H1 (cell line): ENCODE results near the gene SCN2A. TPM values are rescaled to one million over a fixed set of nuclear protein-coding genes. Genes with fewer than 3 reads are reported as not detected.

ENCODE experiments used
- CTCF ChIA-PET: fragments of 300-600 bp; sonication (Branson Sonifier 250); formaldehyde crosslinking; loops from one replicate; lab custom pipeline; 2021; ENCODE audit not compliant: partially characterized antibody; lab: Charles Lee
- POLR2A ChIA-PET: fragments of 300-600 bp; sonication (Branson Sonifier 250); formaldehyde crosslinking; loops from one replicate; lab custom pipeline; 2021; ENCODE audit warnings: inconsistent platforms; ENCODE audit not compliant: partially characterized antibody; lab: Charles Lee
- DNase-seq, 2 experiments: peaks; one replicate each; pipeline versions ENCODE4 v3.0.0 to v3.0.0-alpha.2; 2010 to 2022; ENCODE audit warnings: low spot score in 2 of 2, low read depth in 1 of 2, mixed read lengths in 1 of 2
- FAIRE-seq: peaks from 2 replicates; lab custom pipeline; 2011; peaks lifted over from hg19 to GRCh38; lab: Jason Lieb, UNC
- H2AFZ ChIP-seq: 2 replicates; pipeline ENCODE4 v1.8.1; 2012; ENCODE audit warnings: low read length, inconsistent platforms
- H2AK5ac ChIP-seq: 2 replicates; pipeline ENCODE4 v1.6.1; 2013; ENCODE audit warnings: low read depth, low read length
- H2BK120ac ChIP-seq: replicated peaks from 2 replicates; pipeline ENCODE3; 2013; ENCODE audit warnings: low read depth, low read length, inconsistent platforms
- H2BK12ac ChIP-seq: 2 replicates; pipeline ENCODE4 v1.6.1; 2013; ENCODE audit warnings: low read depth, low read length
- H2BK15ac ChIP-seq: 2 replicates; pipeline ENCODE4 v1.6.1; 2013; ENCODE audit warnings: low read length
- H2BK20ac ChIP-seq: 2 replicates; pipeline ENCODE4 v1.6.1; 2013; ENCODE audit warnings: low read length
- H2BK5ac ChIP-seq: 2 replicates; pipeline ENCODE4 v1.6.1; 2013; ENCODE audit warnings: low read depth, low read length
- H3K14ac ChIP-seq: 2 replicates; pipeline ENCODE4 v1.6.1; 2013; ENCODE audit warnings: inconsistent platforms; ENCODE audit not compliant: insufficient read length
- H3K18ac ChIP-seq: 2 replicates; pipeline ENCODE4 v1.6.1; 2013; ENCODE audit warnings: low read length; ENCODE audit errors: extremely low read depth
- H3K23ac ChIP-seq: 2 replicates; pipeline ENCODE4 v1.6.1; 2013; ENCODE audit warnings: inconsistent platforms; ENCODE audit not compliant: insufficient read length
- H3K23me2 ChIP-seq: 2 replicates; pipeline ENCODE4 v1.6.1; 2013; ENCODE audit warnings: low read depth, low read length
- H3K27ac ChIP-seq: 2 replicates; pipeline ENCODE4 v1.6.1; 2011; ENCODE audit warnings: low read depth, low read length, inconsistent platforms
- H3K27me3 ChIP-seq, 4 experiments: replicated peaks in 1 of 4; 1 replicate in 1 of 4; 2 replicates in 3 of 4; pipeline versions ENCODE4 v1.6.1 to v1.8.1; 2011 to 2013; ENCODE audit warnings: low read length in 3 of 4, mild to moderate bottlenecking in 3 of 4, inconsistent platforms in 2 of 4, mixed read lengths in 2 of 4, moderate library complexity in 1 of 4; ENCODE audit not compliant: control insufficient read depth in 3 of 4, insufficient read depth in 3 of 4; ENCODE audit errors: extremely low read depth in 1 of 4
- H3K36me3 ChIP-seq, 4 experiments: 2 replicates each; pipeline versions ENCODE4 v1.6.1 to v1.8.1; 2011 to 2013; ENCODE audit warnings: mild to moderate bottlenecking in 4 of 4, low read length in 3 of 4, moderate library complexity in 2 of 4, control low read depth in 1 of 4, inconsistent platforms in 1 of 4; ENCODE audit not compliant: insufficient read depth in 4 of 4, control insufficient read depth in 2 of 4
- H3K4ac ChIP-seq: replicated peaks from 2 replicates; pipeline ENCODE3; 2013; ENCODE audit warnings: low read length, low read depth, mixed read lengths, inconsistent platforms; ENCODE audit not compliant: insufficient read length
- H3K4me1 ChIP-seq, 4 experiments: replicated peaks in 1 of 4; 1 replicate in 1 of 4; 2 replicates in 3 of 4; pipeline versions ENCODE4 v1.6.1 to v1.8.1; 2011 to 2013; ENCODE audit warnings: low read length in 3 of 4, inconsistent platforms in 2 of 4, mixed read lengths in 1 of 4; ENCODE audit not compliant: insufficient read depth in 4 of 4, control insufficient read depth in 3 of 4
- H3K4me2 ChIP-seq, 2 experiments: 2 replicates each; pipeline versions ENCODE4 v1.6.1 to v1.8.1; 2011 to 2013; ENCODE audit warnings: low read depth in 2 of 2, low read length in 2 of 2, control low read depth in 1 of 2, inconsistent platforms in 1 of 2, mild to moderate bottlenecking in 1 of 2; ENCODE audit not compliant: insufficient read depth in 1 of 2
- H3K4me3 ChIP-seq, 4 experiments: fragments of 200-600, 300-600 bp in 1 of 4; sonication (generic), shearing (Covaris generic), sonication (Bioruptor Twin) in 1 of 4; 2 replicates each; pipeline versions ENCODE4 v1.5.1 to v1.8.1; 2011 to 2016; ENCODE audit warnings: low read length in 4 of 4, low read depth in 3 of 4, control low read depth in 2 of 4, inconsistent platforms in 2 of 4, mild to moderate bottlenecking in 2 of 4, mixed read lengths in 1 of 4, moderate library complexity in 1 of 4; ENCODE audit not compliant: insufficient read depth in 2 of 4; ENCODE audit errors: extremely low read depth in 1 of 4
- H3K56ac ChIP-seq: replicated peaks from 2 replicates; pipeline ENCODE3; 2013; ENCODE audit warnings: low read depth, mild to moderate bottlenecking, mixed read lengths, low read length, inconsistent platforms; ENCODE audit not compliant: insufficient read length
- H3K79me1 ChIP-seq: 2 replicates; pipeline ENCODE4 v1.6.1; 2013; ENCODE audit warnings: low read depth, low read length, control low read depth
- H3K79me2 ChIP-seq, 2 experiments: 2 replicates each; pipeline versions ENCODE4 v1.6.1 to v1.8.1; 2012 to 2013; ENCODE audit warnings: low read length in 2 of 2, mild to moderate bottlenecking in 2 of 2, inconsistent platforms in 1 of 2; ENCODE audit not compliant: insufficient read depth in 2 of 2, control insufficient read depth in 1 of 2
- H3K9ac ChIP-seq, 4 experiments: replicated peaks in 1 of 4; 1 replicate in 1 of 4; 2 replicates in 3 of 4; pipeline versions ENCODE4 v1.6.1 to v1.8.1; 2011 to 2013; ENCODE audit warnings: low read depth in 3 of 4, low read length in 3 of 4, control low read depth in 2 of 4, mild to moderate bottlenecking in 2 of 4, moderate library complexity in 2 of 4, inconsistent platforms in 1 of 4; ENCODE audit errors: extremely low read depth in 1 of 4
- H3K9me3 ChIP-seq, 2 experiments: 2 replicates each; pipeline versions ENCODE4 v1.6.1 to v1.8.1; 2012 to 2013; ENCODE audit warnings: mild to moderate bottlenecking in 2 of 2, moderate library complexity in 2 of 2, control low read depth in 1 of 2, inconsistent platforms in 1 of 2, low read depth in 1 of 2, low read length in 1 of 2, mixed read lengths in 1 of 2; ENCODE audit not compliant: insufficient read depth in 2 of 2
- H4K20me1 ChIP-seq, 2 experiments: replicated peaks in 1 of 2; 2 replicates each; pipeline versions ENCODE3 to v1.8.1; 2011 to 2013; ENCODE audit warnings: inconsistent platforms in 2 of 2, low read length in 2 of 2, mild to moderate bottlenecking in 1 of 2; ENCODE audit not compliant: insufficient read depth in 2 of 2, control insufficient read depth in 1 of 2
- H4K5ac ChIP-seq: 2 replicates; pipeline ENCODE4 v1.6.1; 2013; ENCODE audit warnings: low read length, low read depth, mixed read lengths, inconsistent platforms; ENCODE audit not compliant: insufficient read length
- H4K8ac ChIP-seq: 2 replicates; pipeline ENCODE4 v1.8.0; 2013; ENCODE audit warnings: mild to moderate bottlenecking, moderate library complexity, low read length, inconsistent platforms; ENCODE audit not compliant: insufficient read depth; ENCODE audit errors: extremely low read depth
- H4K91ac ChIP-seq: replicated peaks from 2 replicates; pipeline ENCODE3; 2013; ENCODE audit warnings: low read length, mixed read lengths, inconsistent platforms; ENCODE audit not compliant: insufficient read length
- BRCA1 ChIP-seq: IDR thresholded peaks from 2 replicates; pipeline ENCODE4 v1.6.1; 2012; ENCODE audit warnings: low read depth, low read length, improper control_type of control experiment
- EGR1 ChIP-seq: IDR thresholded peaks from 2 replicates; pipeline ENCODE4 v1.6.1; 2011; ENCODE audit warnings: low read depth, low read length, borderline replicate concordance
- EP300 ChIP-seq, 2 experiments: IDR thresholded peaks; 1 replicate in 1 of 2; 2 replicates in 1 of 2; pipeline ENCODE4 v1.6.1; 2011 to 2012; ENCODE audit warnings: low read depth in 2 of 2, low read length in 2 of 2, mild to moderate bottlenecking in 2 of 2, borderline replicate concordance in 1 of 2, inconsistent platforms in 1 of 2, moderate library complexity in 1 of 2
- HDAC2 ChIP-seq, 2 experiments: fragments of 300-600 bp in 1 of 2; sonication (generic) in 1 of 2; IDR thresholded peaks; 2 replicates each; pipeline ENCODE4 v1.6.1; 2011 to 2012; ENCODE audit warnings: low read depth in 2 of 2, low read length in 2 of 2, mild to moderate bottlenecking in 2 of 2, moderate library complexity in 2 of 2, borderline replicate concordance in 1 of 2, inconsistent platforms in 1 of 2
- JUN ChIP-seq: IDR thresholded peaks from 2 replicates; pipeline ENCODE4 v1.6.1; 2011; ENCODE audit warnings: low read depth, mild to moderate bottlenecking, improper control_type of control experiment, low read length
- KDM5A ChIP-seq: fragments of 200-600 bp; IDR thresholded peaks from 2 replicates; pipeline ENCODE4 v1.7.1; 2012; ENCODE audit warnings: mild to moderate bottlenecking, low read length, inconsistent platforms, mixed read lengths
- RNF2 ChIP-seq: fragments of 200-900, 300-1000 bp; sonication (generic); IDR thresholded peaks from 2 replicates; pipeline ENCODE4 v1.7.1; 2016; ENCODE audit warnings: borderline replicate concordance, low read depth, mild to moderate bottlenecking, antibody characterized with exemption, low read length; ENCODE audit not compliant: poor library complexity, severe bottlenecking; ENCODE audit errors: missing control alignments
- SIRT6 ChIP-seq: IDR thresholded peaks from one replicate; pipeline ENCODE4 v1.7.1; 2012; ENCODE audit warnings: low read length, inconsistent platforms
- SP4 ChIP-seq: IDR thresholded peaks from 2 replicates; pipeline ENCODE4 v1.6.1; 2012; ENCODE audit warnings: low read length, inconsistent platforms
- TAF1 ChIP-seq: IDR thresholded peaks from 2 replicates; pipeline ENCODE4 v1.6.1; 2011; ENCODE audit warnings: mild to moderate bottlenecking, low read depth, low read length
- YY1 ChIP-seq: IDR thresholded peaks from 2 replicates; pipeline ENCODE4 v1.6.1; 2011; ENCODE audit warnings: low read depth, mild to moderate bottlenecking, low read length
- polyA plus RNA-seq, 7 experiments: library from polyadenylated mRNA; depleted of rRNA in 3 of 7; stranded (reverse) in 5 of 7; unstranded in 2 of 7; fragments of >200 nt in 5 of 7; fragments of 200-250 nt in 2 of 7; gene quantifications; 1 replicate in 5 of 7; 2 replicates in 1 of 7; 4 replicates in 1 of 7; pipeline versions ENCODE4 v1.2.1 to v1.2.3, GENCODE V29; 2011 to 2013; ENCODE audit warnings: missing spikeins in 2 of 7, mixed read lengths in 2 of 7
- total RNA-seq: library from RNA; stranded (reverse); fragmentation: NEBNext Ultra II Directional; extraction: Animal tissue kit (Norgen Biotek cat#: 25700); gene quantifications from 2 replicates; pipeline ENCODE4 v1.2.1, GENCODE V29; 2021

Gene SCN2A
- total and polyA plus RNA-seq, 2 of the 8 experiments (the other 6 are each of a cell fraction or from before 2014, with no cell fraction given): 0.18 to 1.1 TPM

DNA sequence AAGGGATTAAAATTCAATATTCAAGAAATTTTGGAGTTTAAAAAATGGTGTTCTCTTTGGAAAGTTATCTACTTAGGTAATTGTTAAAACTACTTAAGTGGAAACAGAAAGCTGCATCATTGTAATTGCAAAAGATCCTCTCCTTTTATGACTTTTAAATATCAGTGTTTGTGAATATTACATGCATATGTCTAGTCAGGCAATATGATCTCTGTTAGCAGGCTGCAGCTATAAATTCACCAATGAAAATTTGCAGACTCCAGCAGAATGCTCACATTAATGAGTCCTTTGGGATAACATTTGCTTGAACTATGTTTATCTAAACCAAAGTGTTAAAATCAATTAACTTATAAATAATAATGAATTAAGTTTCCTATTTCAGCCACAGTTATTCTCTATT, 171.1 kb downstream of the SCN2A start:
- Histone ChIP-seq H2AFZ (no peak overlapping the region), H4K8ac (no peak overlapping the region), H4K5ac (no peak overlapping the region), H4K91ac (no peak overlapping the region), H2AK5ac (no peak overlapping the region), H3K14ac (no peak overlapping the region), H3K79me2 (no peaks in the 10 kb centered on the region), H3K18ac (no peak overlapping the region), H2BK120ac (no peak overlapping the region), H3K27ac (no peak overlapping the region), H3K79me1 (no peaks in the 10 kb centered on the region), H3K56ac (no peak overlapping the region), H3K9ac (no peak overlapping the region), H3K4me2 (no peak overlapping the region), H2BK5ac (no peak overlapping the region), H4K20me1 (no peaks in the 10 kb centered on the region), H2BK12ac (no peak overlapping the region), H3K9me3 (no peaks in the 10 kb centered on the region), H3K23me2 (no peaks in the 10 kb centered on the region), H3K4ac (no peak overlapping the region), H2BK20ac (no peak overlapping the region), H3K36me3 (no peaks in the 10 kb centered on the region), H3K23ac (no peak overlapping the region), H3K4me3 (no peak overlapping the region), H3K27me3 (no peaks in the 10 kb centered on the region), H3K4me1 (peaks cover 2 to 8% (median 7%) of the 10 kb centered on the region in 4 experiments; a peak in 5 of 7 replicates), H2BK15ac (no peak overlapping the region)
- CTCF ChIA-PET: interaction anchor here (0.9 to 1.6 kb wide), 4 partner anchors 10 to 290 kb away, joined by 3 to 4 read pairs (median 3); no protein-coding TSS in a partner anchor
- TF ChIP-seq TAF1 (no peak), EP300 (IDR thresholded peaks at IDR 0.05; ENCODE audit: borderline replicate concordance in 1 of 2, low read depth in 2 of 2, low read length in 2 of 2) (no peak), RNF2 (no peak), JUN (no peak), EGR1 (no peak), KDM5A (no peak), SP4 (no peak), BRCA1 (no peak), SIRT6 (no peak), HDAC2 (IDR thresholded peaks at IDR 0.05; ENCODE audit: borderline replicate concordance in 1 of 2, low read depth in 2 of 2, low read length in 2 of 2) (no peak), YY1 (no peak)
- POLR2A ChIA-PET: no interaction called here
- no peak for DNase-seq
- FAIRE-seq: no peak
